ENCODE measurements around the gene LMAN1L.

LMAN1L gene

DNA sequence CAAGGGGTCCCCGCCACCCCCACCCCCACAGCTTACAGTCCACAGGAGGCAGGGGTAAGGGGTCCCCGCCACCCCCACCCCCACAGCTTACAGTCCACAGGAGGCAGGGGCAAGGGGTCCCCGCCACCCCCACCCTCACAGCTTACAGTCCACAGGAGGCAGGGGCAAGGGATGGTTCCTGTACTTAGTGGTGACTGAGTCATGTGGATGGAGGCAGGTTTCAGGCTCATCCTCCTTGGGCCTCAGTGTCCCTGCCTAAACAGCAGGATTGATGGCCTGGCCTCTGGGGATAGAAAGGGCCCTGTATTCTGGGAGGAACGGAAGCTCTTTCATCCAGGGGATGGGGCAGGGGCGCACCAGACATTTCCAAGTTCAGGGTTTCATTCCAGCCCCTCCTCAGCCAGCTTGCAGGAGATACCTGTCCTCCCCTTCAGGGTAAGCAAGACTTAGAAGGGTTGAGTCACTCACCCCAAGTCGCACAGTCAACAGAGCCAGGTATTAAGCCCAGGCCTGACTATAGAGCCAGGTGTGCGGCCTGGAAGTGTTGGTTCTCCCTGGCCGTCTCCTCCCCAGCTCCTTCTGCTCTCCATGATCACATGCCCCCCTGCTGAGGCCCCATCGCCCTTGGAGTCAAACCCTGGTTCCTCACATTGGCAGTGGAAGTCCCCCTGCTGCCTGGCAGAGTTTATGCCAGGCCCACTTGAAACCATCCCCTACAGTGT lies 18.2 kb upstream of the LMAN1L start:
- 95% methylated on average over 6 of the region's 9 CpGs for WGBS
- no peak overlapping the region for H3K9ac ChIP-seq (ENCODE audit: low read length)
- no peak overlapping the region for H2AFZ ChIP-seq (ENCODE audit: low read depth, low read length)
- H3K4me1 ChIP-seq (ENCODE audit: control insufficient read depth, insufficient read depth, low read depth, low read length) = peaks cover 49% of the 10 kb centered on the region
- H3K36me3 ChIP-seq (ENCODE audit: control insufficient read depth in 1 of 2, insufficient read depth in 2 of 2, low read depth in 1 of 2, low read length in 2 of 2) = peaks cover 13 to 29% of the 10 kb centered on the region in 2 experiments
- no peak overlapping the region for H3K27ac ChIP-seq (ENCODE audit: low read length, poor library complexity, severe bottlenecking)
- H2BK12ac ChIP-seq (ENCODE audit: low read length in 2 of 2) = no peak overlapping the region
- no peak overlapping the region for H2BK5ac ChIP-seq (ENCODE audit: low read depth, low read length, poor library complexity, severe bottlenecking)
- H4K91ac ChIP-seq (ENCODE audit: low read length) = no peak overlapping the region
- DNase-seq = no peak
- no peak overlapping the region for H2BK15ac ChIP-seq (ENCODE audit: low read depth, poor library complexity, severe bottlenecking)
- H3K4me2 ChIP-seq (ENCODE audit: low read length, poor library complexity, severe bottlenecking) = no peak overlapping the region
- H3K4ac ChIP-seq (ENCODE audit: low read depth in 1 of 2, low read length in 2 of 2) = no peak overlapping the region
- no peak overlapping the region for H3K14ac ChIP-seq (ENCODE audit: low read length in 2 of 2)
- H3K18ac ChIP-seq (ENCODE audit: low read depth in 1 of 2, low read length in 2 of 2) = no peak overlapping the region
- H2AK5ac ChIP-seq (ENCODE audit: low read length, severe bottlenecking) = no peak overlapping the region
- no peak overlapping the region for H3K4me3 ChIP-seq (ENCODE audit: insufficient read depth in 1 of 2, low read depth in 1 of 2, low read length in 2 of 2)
- H4K8ac ChIP-seq (ENCODE audit: low read length) = no peak overlapping the region
- no peaks in the 10 kb centered on the region for H3K9me3 ChIP-seq (ENCODE audit: control insufficient read depth, low read length)
- peaks cover 33% of the 10 kb centered on the region for H3K79me1 ChIP-seq (replicated peaks; ENCODE audit: low read length, poor library complexity, severe bottlenecking)
- H3K27me3 ChIP-seq (ENCODE audit: control insufficient read depth in 1 of 2, insufficient read depth in 1 of 2, low read length in 2 of 2) = no peaks in the 10 kb centered on the region
- H2BK120ac ChIP-seq (ENCODE audit: low read depth, low read length) = no peak overlapping the region
- H3K23ac ChIP-seq (ENCODE audit: low read length in 2 of 2) = no peak overlapping the region

DNA sequence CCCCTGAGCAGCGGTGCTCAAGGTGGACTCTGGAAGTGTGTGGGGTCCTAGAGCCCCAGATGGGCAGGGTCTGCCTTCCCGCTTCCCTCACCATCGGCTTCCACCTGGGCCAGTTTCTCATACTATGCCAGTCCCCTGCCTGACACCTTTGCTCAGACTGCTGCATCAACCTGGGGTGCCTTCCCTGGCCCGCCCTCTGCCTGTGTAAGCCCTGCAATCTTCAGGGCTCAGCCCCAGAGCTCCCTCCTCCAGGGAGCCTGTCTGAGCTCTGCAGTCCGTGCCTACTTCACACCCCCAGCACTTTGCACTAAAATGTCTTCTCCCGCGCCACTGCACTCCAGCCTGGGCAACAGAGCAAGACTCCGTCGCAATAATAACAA lies 17.7 kb upstream of the LMAN1L start:
- no peak overlapping the region for H2BK12ac ChIP-seq (ENCODE audit: low read length in 2 of 2)
- WGBS = 98% methylated on average over 9 of the region's 9 CpGs
- H3K4me3 ChIP-seq (ENCODE audit: insufficient read depth in 1 of 2, low read depth in 1 of 2, low read length in 2 of 2) = no peak overlapping the region

DNA sequence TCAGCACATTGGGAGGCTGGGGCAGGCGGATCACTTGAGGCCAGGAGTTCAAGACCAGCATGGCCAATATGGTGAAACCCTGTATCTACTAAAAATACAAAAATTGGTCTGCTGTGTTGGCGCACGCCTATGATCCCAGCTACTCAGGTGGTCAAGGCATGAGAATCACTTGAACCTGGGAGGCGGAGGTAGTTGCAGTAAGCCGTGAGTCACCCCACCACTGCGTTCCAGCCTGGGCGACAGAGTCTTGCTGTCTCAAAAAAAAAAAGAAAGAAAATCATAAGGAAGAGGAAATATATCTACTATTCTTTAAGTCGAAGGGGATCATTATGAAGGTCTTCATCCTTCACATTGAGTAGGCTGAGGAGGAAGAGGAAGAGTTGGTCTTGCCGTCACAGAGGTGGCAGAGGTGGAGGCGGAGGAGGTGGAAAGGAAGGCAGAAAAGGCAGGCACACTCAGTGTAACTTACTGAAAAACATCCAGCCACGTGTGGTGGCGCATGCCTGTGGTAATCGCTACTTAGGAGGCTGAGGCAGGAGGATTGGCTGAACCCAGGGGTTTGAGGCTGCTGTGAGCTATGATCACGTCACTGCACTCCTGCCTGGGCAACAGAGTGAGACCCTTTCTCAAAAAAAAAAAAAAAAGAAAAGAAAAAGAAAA lies 16.5 kb upstream of the LMAN1L start:
- no peak overlapping the region for H3K9ac ChIP-seq (ENCODE audit: low read length)
- no peak overlapping the region for H3K4me3 ChIP-seq (ENCODE audit: insufficient read depth in 1 of 2, low read depth in 1 of 2, low read length in 2 of 2)
- no peak overlapping the region for H2BK5ac ChIP-seq (ENCODE audit: low read depth, low read length, poor library complexity, severe bottlenecking)
- peaks cover 48% of the 10 kb centered on the region for H3K4me1 ChIP-seq (ENCODE audit: control insufficient read depth, insufficient read depth, low read depth, low read length)
- peaks cover 27 to 45% of the 10 kb centered on the region in 2 experiments for H3K36me3 ChIP-seq (ENCODE audit: control insufficient read depth in 1 of 2, insufficient read depth in 2 of 2, low read depth in 1 of 2, low read length in 2 of 2)
- no peak overlapping the region for H2BK120ac ChIP-seq (ENCODE audit: low read depth, low read length)
- no peak for DNase-seq
- no peak overlapping the region for H3K14ac ChIP-seq (ENCODE audit: low read length in 2 of 2)
- no peak overlapping the region for H2AK5ac ChIP-seq (ENCODE audit: low read length, severe bottlenecking)
- no peak overlapping the region for H2AFZ ChIP-seq (ENCODE audit: low read depth, low read length)
- no peak overlapping the region for H2BK12ac ChIP-seq (ENCODE audit: low read length in 2 of 2)
- H3K18ac ChIP-seq (ENCODE audit: low read depth in 1 of 2, low read length in 2 of 2) = no peak overlapping the region
- no peak overlapping the region for H4K91ac ChIP-seq (ENCODE audit: low read length)
- H3K9me3 ChIP-seq (ENCODE audit: control insufficient read depth, low read length) = no peaks in the 10 kb centered on the region
- no peak overlapping the region for H4K8ac ChIP-seq (ENCODE audit: low read length)
- H3K4ac ChIP-seq (ENCODE audit: low read depth in 1 of 2, low read length in 2 of 2) = no peak overlapping the region
- no peak overlapping the region for H3K27ac ChIP-seq (ENCODE audit: low read length, poor library complexity, severe bottlenecking)
- peaks cover 42% of the 10 kb centered on the region for H3K79me1 ChIP-seq (replicated peaks; ENCODE audit: low read length, poor library complexity, severe bottlenecking)
- H2BK15ac ChIP-seq (ENCODE audit: low read depth, poor library complexity, severe bottlenecking) = no peak overlapping the region
- H3K27me3 ChIP-seq (ENCODE audit: control insufficient read depth in 1 of 2, insufficient read depth in 1 of 2, low read length in 2 of 2) = no peaks in the 10 kb centered on the region
- no peak overlapping the region for H3K4me2 ChIP-seq (ENCODE audit: low read length, poor library complexity, severe bottlenecking)
- no peak overlapping the region for H3K23ac ChIP-seq (ENCODE audit: low read length in 2 of 2)
- 95% methylated on average over 13 of the region's 14 CpGs for WGBS

More for the DNA sequence above, 17.7 kb upstream of the LMAN1L start:
- Histone ChIP-seq H2BK120ac (ENCODE audit: low read depth, low read length) (no peak overlapping the region), H3K4ac (ENCODE audit: low read depth in 1 of 2, low read length in 2 of 2) (no peak overlapping the region), H3K9ac (ENCODE audit: low read length) (no peak overlapping the region), H3K18ac (ENCODE audit: low read depth in 1 of 2, low read length in 2 of 2) (no peak overlapping the region), H3K14ac (ENCODE audit: low read length in 2 of 2) (no peak overlapping the region), H3K79me1 (replicated peaks; ENCODE audit: low read length, poor library complexity, severe bottlenecking) (peaks cover 39% of the 10 kb centered on the region), H3K27ac (ENCODE audit: low read length, poor library complexity, severe bottlenecking) (no peak overlapping the region), H3K23ac (ENCODE audit: low read length in 2 of 2) (no peak overlapping the region), H2AFZ (ENCODE audit: low read depth, low read length) (no peak overlapping the region), H2BK5ac (ENCODE audit: low read depth, low read length, poor library complexity, severe bottlenecking) (no peak overlapping the region), H4K8ac (ENCODE audit: low read length) (no peak overlapping the region), H3K9me3 (ENCODE audit: control insufficient read depth, low read length) (no peaks in the 10 kb centered on the region), H3K4me1 (ENCODE audit: control insufficient read depth, insufficient read depth, low read depth, low read length) (peaks cover 47% of the 10 kb centered on the region), H3K27me3 (ENCODE audit: control insufficient read depth in 1 of 2, insufficient read depth in 1 of 2, low read length in 2 of 2) (no peaks in the 10 kb centered on the region), H2AK5ac (ENCODE audit: low read length, severe bottlenecking) (no peak overlapping the region), H3K36me3 (ENCODE audit: control insufficient read depth in 1 of 2, insufficient read depth in 2 of 2, low read depth in 1 of 2, low read length in 2 of 2) (peaks cover 18 to 34% of the 10 kb centered on the region in 2 experiments), H3K4me2 (ENCODE audit: low read length, poor library complexity, severe bottlenecking) (no peak overlapping the region), H4K91ac (ENCODE audit: low read length) (no peak overlapping the region), H2BK15ac (ENCODE audit: low read depth, poor library complexity, severe bottlenecking) (no peak overlapping the region)
- no peak for DNase-seq

- no peak overlapping the region for H2BK12ac ChIP-seq (ENCODE audit: low read length in 2 of 2)
- H3K27me3 ChIP-seq (ENCODE audit: control insufficient read depth in 1 of 2, insufficient read depth in 1 of 2, low read length in 2 of 2) = no peaks in the 10 kb centered on the region
- peaks cover 45% of the 10 kb centered on the region for H3K79me1 ChIP-seq (replicated peaks; ENCODE audit: low read length, poor library complexity, severe bottlenecking)
- H2AFZ ChIP-seq (ENCODE audit: low read depth, low read length) = no peak overlapping the region
- WGBS = 96% methylated on average over 25 of the region's 25 CpGs
- H2BK5ac ChIP-seq (ENCODE audit: low read depth, low read length, poor library complexity, severe bottlenecking) = no peak overlapping the region
- H3K4me1 ChIP-seq (ENCODE audit: control insufficient read depth, insufficient read depth, low read depth, low read length) = peaks cover 29% of the 10 kb centered on the region
- no peak overlapping the region for H3K9ac ChIP-seq (ENCODE audit: low read length)
- H2BK15ac ChIP-seq (ENCODE audit: low read depth, poor library complexity, severe bottlenecking) = no peak overlapping the region
- H3K4ac ChIP-seq (ENCODE audit: low read depth in 1 of 2, low read length in 2 of 2) = no peak overlapping the region
- H3K14ac ChIP-seq (ENCODE audit: low read length in 2 of 2) = no peak overlapping the region
- no peak for DNase-seq
- H3K23ac ChIP-seq (ENCODE audit: low read length in 2 of 2) = no peak overlapping the region
- H3K4me2 ChIP-seq (ENCODE audit: low read length, poor library complexity, severe bottlenecking) = no peak overlapping the region
- no peak overlapping the region for H4K91ac ChIP-seq (ENCODE audit: low read length)
- H4K8ac ChIP-seq (ENCODE audit: low read length) = no peak overlapping the region
- no peak overlapping the region for H3K18ac ChIP-seq (ENCODE audit: low read depth in 1 of 2, low read length in 2 of 2)
- H2AK5ac ChIP-seq (ENCODE audit: low read length, severe bottlenecking) = no peak overlapping the region
- H2BK120ac ChIP-seq (ENCODE audit: low read depth, low read length) = no peak overlapping the region
- no peak overlapping the region for H3K4me3 ChIP-seq (ENCODE audit: insufficient read depth in 1 of 2, low read depth in 1 of 2, low read length in 2 of 2)
- H3K27ac ChIP-seq (ENCODE audit: low read length, poor library complexity, severe bottlenecking) = no peak overlapping the region
- H3K36me3 ChIP-seq (ENCODE audit: control insufficient read depth in 1 of 2, insufficient read depth in 2 of 2, low read depth in 1 of 2, low read length in 2 of 2) = peaks cover 52 to 68% of the 10 kb centered on the region in 2 experiments
- no peaks in the 10 kb centered on the region for H3K9me3 ChIP-seq (ENCODE audit: control insufficient read depth, low read length)
Observed at GRCh38 chr15:74798388-74799254, 14.0 kb upstream of the LMAN1L start.

All from mesenchymal stem cell (in vitro differentiated cells and primary cell).